Activated CD8-positive, alpha-beta memory T cell treated with anti-CD3 and anti-CD28 coated beads for 36 hours (primary cell): ENCODE measurements around the gene GPATCH8. TPM values are rescaled to one million over a fixed set of nuclear protein-coding genes. Genes with fewer than 3 reads are reported as not detected.
"Not testable (repeated sequence)": the region's sequence is repeated elsewhere in the genome, so short reads cannot be mapped to it uniquely, and the experiment has no call there.

ENCODE experiments used
- CTCF ChIA-PET: fragments of 350-600 bp; sonication (Branson Sonifier 250); formaldehyde crosslinking; loops from one replicate; lab custom pipeline; 2021; ENCODE audit warnings: antibody characterized with exemption; lab: Charles Lee
- POLR2A ChIA-PET: fragments of 350-600 bp; sonication (Branson Sonifier 250); formaldehyde crosslinking; loops from one replicate; lab custom pipeline; 2021; ENCODE audit warnings: antibody characterized with exemption; lab: Charles Lee
- total RNA-seq, 2 experiments: library from RNA; stranded (reverse); gene quantifications; one replicate each; pipeline ENCODE4 v1.2.3, GENCODE V29; 2021

GPATCH8 gene
- total RNA-seq, 2 experiments from 2014 or later: 37.3 to 38.8 TPM

- CTCF ChIA-PET: interaction anchor here (1.1 to 1.2 kb wide), 2 partner anchors 14 to 17 kb away, joined by 3 to 5 read pairs; no protein-coding TSS in a partner anchor
- POLR2A ChIA-PET: no interaction called here
Observed at GRCh38 chr17:44367231-44367979, 135.8 kb downstream of the GPATCH8 start.

- CTCF ChIA-PET, POLR2A ChIA-PET: not testable (repeated sequence)
Observed at GRCh38 chr17:44365051-44365450, 138.2 kb downstream of the GPATCH8 start.

DNA sequence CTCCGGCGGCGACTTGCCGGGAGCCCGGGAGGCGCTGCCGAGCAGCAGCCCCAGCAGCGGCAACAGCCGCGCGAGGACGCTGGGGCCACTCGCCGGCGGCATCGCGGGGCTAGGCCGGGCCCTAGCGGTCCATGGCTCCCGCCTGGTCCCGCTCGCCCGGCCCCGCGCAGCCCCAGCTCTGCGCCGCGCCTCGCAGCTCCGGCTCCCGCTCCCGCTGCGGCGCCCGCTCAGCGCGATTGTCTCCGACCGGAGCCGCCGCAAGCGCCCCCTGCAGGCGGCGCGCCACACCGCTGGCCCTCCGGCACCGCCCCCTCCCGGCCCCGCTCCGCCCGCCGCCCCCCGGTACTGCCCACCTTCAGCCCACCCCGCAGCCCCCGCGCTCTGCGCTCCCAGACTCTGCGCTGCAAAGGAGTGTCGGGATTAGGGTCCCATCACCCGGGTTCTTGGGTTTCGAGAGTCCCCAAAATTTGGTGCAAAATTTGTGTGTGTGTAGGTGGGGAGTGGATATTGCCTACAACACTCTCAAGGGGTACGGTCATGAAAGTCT, 139.5 kb downstream of the GPATCH8 start, which contains the start of gene FAM171A2:
FAM171A2 (minus strand) TSS at position 241 of the 547 bp plus-strand sequence; CDS start at position 102, 139 bp downstream.
- POLR2A ChIA-PET: interaction anchor here (0.7 to 1.3 kb wide), 2 partner anchors 9 to 53 kb away, joined by 5 read pairs; no protein-coding TSS in a partner anchor
- CTCF ChIA-PET: interaction anchor here (0.6 to 3.2 kb wide), 14 partner anchors 8 to 169 kb away, joined by 3 to 15 read pairs (median 5); partner anchors contain the start of gene GRN

DNA sequence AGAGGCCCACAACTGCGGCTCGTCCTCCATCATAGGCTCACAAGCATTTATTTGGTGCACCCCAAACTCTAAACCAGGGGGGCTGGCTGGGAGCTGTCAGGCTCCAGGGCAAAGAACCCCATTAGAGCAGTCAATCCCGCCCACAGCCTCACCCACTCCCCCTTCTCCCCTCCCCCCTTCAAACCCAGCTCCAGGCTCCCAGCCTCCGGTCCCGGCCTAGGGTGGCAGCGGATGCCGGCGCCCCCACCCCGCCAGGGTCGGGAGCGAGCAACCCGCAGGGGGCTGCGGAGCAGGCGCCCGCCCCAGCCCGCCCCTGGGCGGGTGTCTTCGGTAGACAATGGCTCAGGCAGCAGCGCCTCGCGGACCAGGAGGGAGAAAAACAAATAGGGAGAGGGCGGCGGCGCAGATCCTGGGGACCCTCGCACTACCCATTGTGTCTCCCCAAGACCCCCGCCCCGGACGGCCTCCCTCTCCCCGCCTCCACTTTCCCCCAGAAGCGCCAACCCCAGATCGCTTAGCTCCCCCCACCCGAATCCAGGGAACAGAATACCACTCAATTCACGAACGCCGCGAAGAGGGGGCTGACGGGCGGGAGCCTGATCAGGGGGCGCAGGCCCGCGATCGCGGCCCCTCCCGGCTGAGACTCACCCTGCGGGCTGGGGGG, 140.1 kb downstream of the GPATCH8 start:
- ChIA-PET POLR2A (interaction anchor here (0.6 to 0.7 kb wide), 3 partner anchors 8 to 177 kb away, joined by 5 to 14 read pairs (median 5); no protein-coding TSS in a partner anchor), CTCF (interaction anchor here (0.6 to 3.2 kb wide), 14 partner anchors 8 to 169 kb away, joined by 3 to 15 read pairs (median 5); partner anchors contain the start of gene GRN)

DNA sequence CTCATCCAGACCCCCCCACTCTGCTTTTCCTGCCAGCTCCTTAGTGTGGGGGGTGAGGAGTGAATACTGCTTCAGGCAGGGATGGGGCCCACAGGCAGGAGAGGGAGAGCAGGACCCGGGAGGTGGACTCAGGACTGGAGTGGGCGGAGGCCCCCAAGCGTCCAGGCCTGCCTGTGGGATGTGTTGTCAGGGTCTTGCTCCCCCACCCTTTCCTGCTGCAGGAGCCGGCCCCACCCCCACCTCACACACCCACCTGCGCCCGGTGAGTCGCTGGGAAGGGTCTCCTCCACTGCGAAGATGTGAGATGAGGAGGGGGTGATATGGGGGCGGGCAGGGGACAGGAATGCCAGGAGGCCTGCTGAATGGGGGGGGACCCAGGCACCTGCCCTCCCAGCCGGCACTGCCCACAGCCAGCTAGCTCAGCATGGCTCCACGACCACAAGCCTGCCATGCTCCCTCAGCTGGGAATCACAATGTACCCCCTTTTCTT, 140.7 kb downstream of the GPATCH8 start:
- ChIA-PET POLR2A (interaction anchor here (0.6 kb wide), 1 partner anchor 177 kb away, joined by 14 read pairs; no protein-coding TSS in a partner anchor), CTCF (interaction anchor here (0.7 to 3.2 kb wide), 9 partner anchors 8 to 161 kb away, joined by 3 to 15 read pairs (median 5); partner anchors contain the start of gene GRN)

GRCh38 chr17:44361292-44362260, 141.6 kb downstream of the GPATCH8 start:
- ChIA-PET CTCF (interaction anchor here (0.6 to 3.2 kb wide), 6 partner anchors 10 to 162 kb away, joined by 3 to 15 read pairs (median 4); no protein-coding TSS in a partner anchor), POLR2A (no interaction called here)

- ChIA-PET CTCF (interaction anchor here (0.6 to 3.2 kb wide), 3 partner anchors 21 to 162 kb away, joined by 4 to 13 read pairs (median 4); no protein-coding TSS in a partner anchor), POLR2A (no interaction called here)
Observed at GRCh38 chr17:44360826-44361225, 142.4 kb downstream of the GPATCH8 start.

DNA sequence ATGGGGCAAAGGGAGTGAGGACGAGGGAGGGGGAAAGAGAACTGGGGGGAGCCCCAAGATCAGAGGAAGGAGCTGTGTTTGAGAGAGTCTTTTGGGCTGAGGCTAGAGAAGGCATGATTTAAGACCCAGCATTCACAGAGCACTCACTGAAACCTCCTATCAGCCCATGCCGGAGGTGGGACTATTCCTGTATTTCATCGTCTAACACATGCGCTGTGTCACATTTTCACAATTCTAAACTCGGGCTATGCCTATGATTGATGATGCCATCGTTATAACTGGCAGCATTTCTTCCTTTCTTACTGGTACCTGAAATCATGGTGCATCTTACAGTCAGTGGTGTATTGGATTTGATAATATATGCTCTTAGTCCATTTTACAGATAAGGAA, 143.1 kb downstream of the GPATCH8 start:
- ChIA-PET CTCF (no interaction called here), POLR2A (no interaction called here)

DNA sequence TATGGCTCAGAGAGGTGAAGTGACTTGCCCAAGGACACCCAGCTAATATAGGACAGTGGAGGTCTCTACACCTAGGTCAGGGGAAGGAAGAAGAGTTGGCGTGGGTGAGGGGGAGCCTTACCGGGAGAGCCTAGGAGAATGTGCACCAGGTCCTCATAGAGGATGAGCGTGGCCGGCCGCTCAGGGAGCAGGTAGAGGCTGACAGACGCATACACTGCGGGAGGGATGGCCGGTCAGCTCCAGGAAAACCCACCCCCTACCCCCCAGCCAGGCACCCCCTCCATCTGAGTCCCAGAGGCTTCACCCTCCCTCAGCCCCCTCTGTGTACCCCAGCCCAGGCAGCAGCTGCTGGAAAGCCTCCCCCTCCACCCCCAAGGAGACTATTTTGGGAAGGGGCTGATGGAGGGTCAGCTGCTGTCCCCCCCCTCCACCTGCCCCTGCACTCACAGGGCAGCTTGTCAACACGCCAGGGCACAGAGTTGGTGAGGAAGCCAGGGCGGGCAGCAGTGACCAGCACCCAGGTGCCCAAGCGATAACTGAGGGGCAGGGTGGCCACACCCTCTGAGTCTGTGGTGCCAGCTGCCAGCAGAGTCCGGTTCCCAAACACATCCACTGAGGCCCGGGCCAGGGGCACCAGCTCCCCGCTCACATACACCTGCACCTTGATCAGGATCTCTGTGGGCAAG, 143.6 kb downstream of the GPATCH8 start:
- CTCF ChIA-PET: no interaction called here
- POLR2A ChIA-PET: no interaction called here

DNA sequence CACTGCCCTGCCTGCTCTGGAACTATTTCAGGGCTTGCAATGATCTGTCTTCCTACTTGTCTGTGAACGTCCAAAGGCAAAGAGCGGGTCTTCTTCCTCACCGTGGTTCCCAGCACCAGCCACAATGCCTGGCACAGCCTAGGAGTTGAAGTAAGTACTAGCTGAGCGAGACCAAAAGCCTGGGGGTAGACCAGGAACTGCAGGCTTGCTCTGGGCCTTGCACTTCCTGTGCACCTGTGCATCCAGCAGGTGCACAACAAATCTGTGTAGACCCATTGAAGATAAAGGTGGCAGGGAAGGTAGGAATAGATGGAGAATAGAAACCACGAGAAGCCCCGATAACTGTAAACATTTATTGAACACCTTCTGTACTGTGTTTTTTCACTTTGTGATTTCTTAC, 144.2 kb downstream of the GPATCH8 start:
- CTCF ChIA-PET: interaction anchor here (0.5 kb wide), 1 partner anchor 35 kb away, joined by 3 read pairs; no protein-coding TSS in a partner anchor
- POLR2A ChIA-PET: no interaction called here

- CTCF ChIA-PET: interaction anchor here (1.0 kb wide), 1 partner anchor 27 kb away, joined by 3 read pairs; no protein-coding TSS in a partner anchor
- POLR2A ChIA-PET: interaction anchor here (0.5 kb wide), 1 partner anchor 23 kb away, joined by 5 read pairs; no protein-coding TSS in a partner anchor
Observed at GRCh38 chr17:44358066-44358465, 145.1 kb downstream of the GPATCH8 start.

- POLR2A ChIA-PET: no interaction called here
- CTCF ChIA-PET: interaction anchor here (4.0 kb wide), 1 partner anchor 25 kb away, joined by 13 read pairs; no protein-coding TSS in a partner anchor
Observed at GRCh38 chr17:44356241-44356640, 147.0 kb downstream of the GPATCH8 start.

DNA sequence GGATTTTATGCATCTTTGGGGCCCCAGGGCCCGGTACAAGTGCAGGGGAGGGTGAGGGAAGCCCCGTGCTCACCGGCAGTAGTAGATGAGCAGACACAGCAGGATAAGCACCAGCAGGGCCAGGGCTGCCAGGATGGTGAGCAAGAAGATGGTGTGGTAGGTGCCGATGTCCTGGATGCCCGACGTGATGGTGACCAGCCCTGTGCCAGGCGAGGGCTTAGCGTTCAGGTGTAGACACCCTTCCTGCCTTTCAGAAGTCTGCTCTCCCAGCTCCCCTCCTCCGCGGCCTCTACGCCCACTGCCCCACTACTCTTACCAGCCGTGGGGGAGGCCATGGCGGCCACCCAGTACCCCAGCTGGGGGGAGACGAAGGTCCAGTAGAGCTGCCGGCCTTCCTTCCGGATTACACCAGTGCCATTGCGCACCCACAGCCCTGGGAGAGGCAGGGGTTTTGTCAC, 147.5 kb downstream of the GPATCH8 start:
- ChIA-PET CTCF (interaction anchor here (1.3 to 4.0 kb wide), 4 partner anchors 7 to 25 kb away, joined by 3 to 15 read pairs (median 14); partner anchors contain the start of genes FAM171A2 and GRN), POLR2A (interaction anchor here (0.5 kb wide), 1 partner anchor 170 kb away, joined by 3 read pairs; no protein-coding TSS in a partner anchor)

DNA sequence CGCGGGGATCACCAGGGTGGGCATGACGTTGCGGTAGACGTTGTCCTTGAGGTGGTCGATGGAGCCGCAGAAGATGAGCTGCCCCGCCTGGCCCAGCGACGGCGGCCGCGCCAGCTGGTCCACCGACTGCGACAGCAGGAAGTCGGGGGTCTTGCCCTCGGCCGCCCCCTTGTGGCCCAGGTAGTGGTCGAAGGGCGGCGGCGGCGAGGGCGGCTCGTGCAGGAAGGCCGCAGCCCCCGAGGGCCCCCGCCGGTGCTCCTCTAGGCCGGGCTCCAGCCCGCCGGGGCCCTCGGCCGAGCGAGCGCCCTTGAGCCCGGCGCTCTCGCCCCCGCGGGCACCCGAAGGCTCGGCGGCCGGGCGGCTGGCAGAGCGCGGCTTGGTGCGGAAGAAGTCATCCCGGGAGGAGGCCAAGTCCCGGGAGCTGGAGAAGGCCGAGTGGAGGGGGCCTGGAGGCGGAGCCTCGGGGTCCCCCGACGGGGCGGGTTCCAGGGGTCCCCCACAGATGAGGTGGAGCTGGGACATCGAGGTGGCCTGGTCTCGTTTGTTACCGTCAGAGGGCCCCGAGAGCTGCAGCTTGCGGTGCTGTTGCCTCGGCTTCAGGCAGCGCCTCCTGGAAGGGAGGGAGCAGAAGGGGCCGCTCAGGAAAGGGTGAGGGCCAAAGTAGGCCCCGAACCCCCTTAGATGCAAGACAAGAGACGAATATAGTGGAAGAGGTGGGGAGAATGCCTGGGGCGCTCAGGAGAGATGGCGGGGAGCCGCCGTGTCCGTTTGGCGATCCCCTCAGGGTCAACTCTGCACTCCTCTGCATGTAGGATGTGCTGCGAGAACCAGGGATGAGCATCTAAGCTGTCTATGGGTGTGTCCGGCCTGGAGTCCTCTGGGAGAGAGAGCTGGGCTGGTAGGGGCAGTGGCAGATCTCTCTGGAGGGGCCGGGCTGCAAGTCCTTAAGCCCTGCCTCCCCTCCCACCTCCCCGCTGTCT, 148.3 kb downstream of the GPATCH8 start:
- CTCF ChIA-PET: interaction anchor here (0.8 to 4.0 kb wide), 8 partner anchors 8 to 145 kb away, joined by 3 to 15 read pairs (median 6); partner anchors contain the start of genes FAM171A2 and GRN
- POLR2A ChIA-PET: interaction anchor here (0.5 to 2.3 kb wide), 5 partner anchors 8 to 234 kb away, joined by 3 to 6 read pairs (median 5); partner anchors contain the start of genes FAM171A2 and GRN

- ChIA-PET CTCF (interaction anchor here (0.8 to 4.0 kb wide), 8 partner anchors 9 to 156 kb away, joined by 3 to 15 read pairs (median 6); partner anchors contain the start of genes FAM171A2 and GRN), POLR2A (interaction anchor here (1.0 to 2.3 kb wide), 2 partner anchors 9 to 10 kb away, joined by 5 to 6 read pairs; partner anchors contain the start of genes FAM171A2 and GRN)
Observed at GRCh38 chr17:44353672-44354331, 149.4 kb downstream of the GPATCH8 start.
